ENCODE data around the gene ZNF677. TPM values are rescaled to one million over a fixed set of nuclear protein-coding genes. Genes with fewer than 3 reads are reported as not detected.
"Not testable (repeated sequence)": the region's sequence is repeated elsewhere in the genome, so short reads cannot be mapped to it uniquely, and the experiment has no call there.

Gene ZNF677
- total RNA-seq, 4 donors from 2014 or later = 11.5 to 21.0 (median 17.8) TPM

- DNase-seq (ENCODE audit: low spot score in 2 of 2) = no peak
- TF ChIP-seq, protein P1, sequence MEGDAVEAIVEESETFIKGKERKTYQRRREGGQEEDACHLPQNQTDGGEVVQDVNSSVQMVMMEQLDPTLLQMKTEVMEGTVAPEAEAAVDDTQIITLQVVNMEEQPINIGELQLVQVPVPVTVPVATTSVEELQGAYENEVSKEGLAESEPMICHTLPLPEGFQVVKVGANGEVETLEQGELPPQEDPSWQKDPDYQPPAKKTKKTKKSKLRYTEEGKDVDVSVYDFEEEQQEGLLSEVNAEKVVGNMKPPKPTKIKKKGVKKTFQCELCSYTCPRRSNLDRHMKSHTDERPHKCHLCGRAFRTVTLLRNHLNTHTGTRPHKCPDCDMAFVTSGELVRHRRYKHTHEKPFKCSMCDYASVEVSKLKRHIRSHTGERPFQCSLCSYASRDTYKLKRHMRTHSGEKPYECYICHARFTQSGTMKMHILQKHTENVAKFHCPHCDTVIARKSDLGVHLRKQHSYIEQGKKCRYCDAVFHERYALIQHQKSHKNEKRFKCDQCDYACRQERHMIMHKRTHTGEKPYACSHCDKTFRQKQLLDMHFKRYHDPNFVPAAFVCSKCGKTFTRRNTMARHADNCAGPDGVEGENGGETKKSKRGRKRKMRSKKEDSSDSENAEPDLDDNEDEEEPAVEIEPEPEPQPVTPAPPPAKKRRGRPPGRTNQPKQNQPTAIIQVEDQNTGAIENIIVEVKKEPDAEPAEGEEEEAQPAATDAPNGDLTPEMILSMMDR (IDR thresholded peaks at IDR 0.05) = no peak
- no peak for TF ChIP-seq POLR2A (IDR thresholded peaks at IDR 0.05)
- intact Hi-C loops (cut with DNase I; ENCODE audit: low total_unique reads) = no loop called here
- WGBS, 2 donors = 96% methylated on average over 2 of the region's 2 CpGs
- H3K4me3 ChIP-seq (ENCODE audit: low read depth, poor library complexity, severe bottlenecking) = no peak overlapping the region
These were observed 20.8 kb upstream of the ZNF677 start for GRCh38 chr19:53275480-53275879.

GRCh38 chr19:53272044-53272443, 17.4 kb upstream of the ZNF677 start:
- TF ChIP-seq, protein P1 (IDR thresholded peaks at IDR 0.05) = no peak
- TF ChIP-seq POLR2A (IDR thresholded peaks at IDR 0.05) = no peak
- WGBS, 2 donors = 85 to 93% methylated on average over 9 of the region's 9 CpGs
- DNase-seq (ENCODE audit: low spot score in 2 of 2) = no peak
- intact Hi-C loops (cut with DNase I; ENCODE audit: low total_unique reads) = no loop called here
- no peak overlapping the region for H3K4me3 ChIP-seq (ENCODE audit: low read depth, poor library complexity, severe bottlenecking)

GRCh38 chr19:53269861-53270260, 15.2 kb upstream of the ZNF677 start:
- DNase-seq (ENCODE audit: low spot score in 2 of 2); intact Hi-C loops (cut with DNase I; ENCODE audit: low total_unique reads); H3K4me3 ChIP-seq (ENCODE audit: low read depth, poor library complexity, severe bottlenecking): not testable (repeated sequence)
- WGBS, 2 donors = 96 to 98% methylated on average over 16 to 23 of the region's 27 CpGs

GRCh38 chr19:53267623-53268022, 12.9 kb upstream of the ZNF677 start, which contains the start of gene VN1R4:
TSS of gene VN1R4 (minus strand) at chr19:53267723. CDS start at chr19:53267665, 58 bp downstream.
- intact Hi-C loops (cut with DNase I; ENCODE audit: low total_unique reads); DNase-seq (ENCODE audit: low spot score in 2 of 2); H3K4me3 ChIP-seq (ENCODE audit: low read depth, poor library complexity, severe bottlenecking): not testable (repeated sequence)
- 72 to 91% methylated on average over 4 to 5 of the region's 5 CpGs for WGBS, 2 donors

- H3K4me3 ChIP-seq (ENCODE audit: low read depth, poor library complexity, severe bottlenecking); DNase-seq (ENCODE audit: low spot score in 2 of 2); intact Hi-C loops (cut with DNase I; ENCODE audit: low total_unique reads): not testable (repeated sequence)
- WGBS, 2 donors = 69 to 70% methylated on average over 14 of the region's 14 CpGs
These were observed 3.2 kb upstream of the ZNF677 start, which contains the start of gene VN1R2 for GRCh38 chr19:53257715-53258342. TSS of gene VN1R2 (plus strand) at chr19:53258292. CDS start at chr19:53258376, 84 bp downstream.

DNA sequence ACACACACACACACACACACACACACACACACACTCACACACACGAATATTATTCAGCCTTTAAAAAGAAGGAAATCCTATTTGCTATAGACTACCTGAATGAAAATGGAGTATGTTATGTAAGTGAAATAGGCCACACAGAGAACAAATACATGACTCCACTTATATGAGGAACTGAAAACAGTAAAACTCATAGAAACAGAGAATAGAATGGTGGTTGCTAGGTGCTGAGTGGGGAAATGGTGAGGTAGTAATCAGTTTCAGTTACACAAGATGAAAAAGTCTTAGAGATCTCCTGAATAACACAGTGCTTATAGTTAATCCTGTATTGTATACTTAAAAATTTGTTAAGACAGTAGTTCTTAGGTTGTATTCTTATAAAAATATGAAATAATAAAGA, 8.2 kb downstream of the ZNF677 start:
- H3K4me3 ChIP-seq (ENCODE audit: low read depth, poor library complexity, severe bottlenecking) = no peak overlapping the region
- no peak for DNase-seq (ENCODE audit: low spot score in 2 of 2)
- TF ChIP-seq POLR2A (IDR thresholded peaks at IDR 0.05) = no peak
- TF ChIP-seq, protein P1 (IDR thresholded peaks at IDR 0.05) = no peak
- WGBS, 2 donors = 96 to 97% methylated on average over 1 of the region's 1 CpG
- intact Hi-C loops (cut with DNase I; ENCODE audit: low total_unique reads) = no loop called here

- TF ChIP-seq, protein P1 (IDR thresholded peaks at IDR 0.05) = no peak
- TF ChIP-seq POLR2A (IDR thresholded peaks at IDR 0.05) = no peak
- no peak for DNase-seq (ENCODE audit: low spot score in 2 of 2)
- intact Hi-C loops (cut with DNase I; ENCODE audit: low total_unique reads) = no loop called here
- H3K4me3 ChIP-seq (ENCODE audit: low read depth, poor library complexity, severe bottlenecking) = no peak overlapping the region
- WGBS, 2 donors = 95 to 99% methylated on average over 4 of the region's 4 CpGs
These were observed 17.4 kb downstream of the ZNF677 start for GRCh38 chr19:53237114-53237777.
